MCF 10A (cell line): ENCODE data around the gene KAZN. TPM values are rescaled to one million over a fixed set of nuclear protein-coding genes. Genes with fewer than 3 reads are reported as not detected.

Source experiments
- BruUV-seq: library from RNA; stranded (reverse); fragments of 400-500 nt; replicated peaks from 2 replicates; lab custom pipeline; 2021; lab: Mats Ljungman, UMichigan
- CTCF ChIA-PET: fragments of 300-600 bp; sonication (Branson Sonifier 250); formaldehyde crosslinking; extraction: SDS; loops from one replicate; lab custom pipeline; 2021; ENCODE audit warnings: antibody characterized with exemption, inconsistent platforms; lab: Yijun Ruan, JAX
- POLR2A ChIA-PET: fragments of 300-600, 350-650 bp; sonication (Branson Sonifier 250); formaldehyde crosslinking; extraction: SDS; loops from one replicate; lab custom pipeline; 2020; ENCODE audit warnings: antibody characterized with exemption, inconsistent platforms; lab: Yijun Ruan, JAX
- DNase-seq: peaks from one replicate; pipeline ENCODE4 v3.0.0-alpha.2; 2018; ENCODE audit not compliant: unreplicated experiment
- H3K27ac Mint-ChIP-seq: one replicate; pipeline ENCODE4 v1.8.0; 2022; ENCODE audit warnings: mild to moderate bottlenecking, low read depth, mixed read lengths; ENCODE audit not compliant: unreplicated experiment
- H3K27me3 Mint-ChIP-seq: one replicate; pipeline ENCODE4 v1.8.0; 2022; ENCODE audit warnings: mixed read lengths; ENCODE audit not compliant: insufficient read depth, unreplicated experiment
- H3K36me3 Mint-ChIP-seq: one replicate; pipeline ENCODE4 v1.8.0; 2022; ENCODE audit warnings: mild to moderate bottlenecking, moderate library complexity, mixed read lengths; ENCODE audit not compliant: insufficient read depth, unreplicated experiment
- H3K4me1 Mint-ChIP-seq: one replicate; pipeline ENCODE4 v1.8.0; 2022; ENCODE audit warnings: mixed read lengths; ENCODE audit not compliant: insufficient read depth, unreplicated experiment
- H3K4me3 Mint-ChIP-seq: one replicate; pipeline ENCODE4 v1.8.0; 2022; ENCODE audit warnings: mild to moderate bottlenecking, moderate library complexity, mixed read lengths; ENCODE audit not compliant: unreplicated experiment
- H3K9me3 Mint-ChIP-seq: one replicate; pipeline ENCODE4 v1.8.0; 2022; ENCODE audit warnings: mixed read lengths; ENCODE audit not compliant: unreplicated experiment
- CTCF ChIP-seq: fragments of 200-600 bp; IDR thresholded peaks from one replicate; pipeline ENCODE4 v1.8.0; 2022; ENCODE audit warnings: antibody characterized with exemption, mild to moderate bottlenecking; ENCODE audit not compliant: unreplicated experiment
- intact Hi-C: fragments of 100-400 bp; cut with micrococcal nuclease; formaldehyde crosslinking; loops from 2 replicates; pipeline ENCODE4 v1.14.1; 2022
- total RNA-seq: library from RNA; stranded (reverse); gene quantifications from 2 replicates; pipeline ENCODE4 v1.2.3, GENCODE V29; 2022

Gene KAZN
- total RNA-seq, 1 experiment from 2014 or later: 3.3 TPM

GRCh38 chr1:14767075-14767474 lies 168.6 kb downstream of the KAZN start:
- BruUV-seq: no TSS peak
- H3K27ac Mint-ChIP-seq: no peak overlapping the region
- ChIA-PET POLR2A (interaction anchor here (0.6 to 2.9 kb wide), 4 partner anchors 10 to 577 kb away, joined by 3 to 13 read pairs (median 4); no protein-coding TSS in a partner anchor), CTCF (interaction anchor here (0.6 to 2.0 kb wide), 4 partner anchors 12 to 184 kb away, joined by 3 to 10 read pairs (median 4); no protein-coding TSS in a partner anchor)
- intact Hi-C loops: loop anchor here (5.0 kb wide), 2 partner anchors 35 to 260 kb away; no protein-coding TSS in a partner anchor
- H3K27me3 Mint-ChIP-seq: no peaks in the 10 kb centered on the region
- no peak overlapping the region for H3K4me3 Mint-ChIP-seq
- H3K9me3 Mint-ChIP-seq: peaks cover 7% of the 10 kb centered on the region
- no peak for DNase-seq
- no peaks in the 10 kb centered on the region for H3K36me3 Mint-ChIP-seq
- H3K4me1 Mint-ChIP-seq: peaks cover 25% of the 10 kb centered on the region
- TF ChIP-seq CTCF: no peak

- Mint-ChIP-seq H3K9me3 (peaks cover 7% of the 10 kb centered on the region), H3K4me1 (peaks cover 25% of the 10 kb centered on the region), H3K36me3 (no peaks in the 10 kb centered on the region), H3K4me3 (no peak overlapping the region), H3K27ac (no peak overlapping the region), H3K27me3 (no peaks in the 10 kb centered on the region)
- BruUV-seq: no TSS peak
- POLR2A ChIA-PET: no interaction called here
- intact Hi-C loops: loop anchor here (5.0 kb wide), 2 partner anchors 36 to 259 kb away; no protein-coding TSS in a partner anchor
- CTCF ChIA-PET: interaction anchor here (1.9 kb wide), 1 partner anchor 10 kb away, joined by 6 read pairs; no protein-coding TSS in a partner anchor
- TF ChIP-seq CTCF: no peak
- DNase-seq: no peak
Observed at GRCh38 chr1:14768582-14769304, 170.3 kb downstream of the KAZN start.

GRCh38 chr1:14769486-14770274 lies 171.2 kb downstream of the KAZN start:
- Mint-ChIP-seq H3K4me1 (peaks cover 19% of the 10 kb centered on the region), H3K27me3 (no peaks in the 10 kb centered on the region), H3K4me3 (no peak overlapping the region), H3K27ac (no peak overlapping the region), H3K36me3 (no peaks in the 10 kb centered on the region), H3K9me3 (peaks cover 7% of the 10 kb centered on the region)
- ChIA-PET CTCF (interaction anchor here (0.6 to 1.9 kb wide), 2 partner anchors 9 to 257 kb away, joined by 3 to 6 read pairs; no protein-coding TSS in a partner anchor), POLR2A (interaction anchor here (0.8 kb wide), 1 partner anchor 28 kb away, joined by 3 read pairs; no protein-coding TSS in a partner anchor)
- BruUV-seq: no TSS peak
- no peak for DNase-seq
- no peak for TF ChIP-seq CTCF
- intact Hi-C loops: loop anchor here (5.0 kb wide), 2 partner anchors 37 to 258 kb away; no protein-coding TSS in a partner anchor
